BLaER1 treated with 17β-estradiol and CSF1 and Interleukin-3, amounts not matched to agents 10 nM and 100 nM (cell line): ENCODE measurements around the gene NUP210L.

Experiments used
- H3K27ac ChIP-seq, 11 experiments: shearing (Covaris generic); formaldehyde crosslinking; 2 replicates each; pipeline ENCODE4 v1.8.1; 2022
- H3K27me3 ChIP-seq, 11 experiments: shearing (Covaris generic); formaldehyde crosslinking; 2 replicates each; pipeline ENCODE4 v1.8.1; 2022
- H3K36me3 ChIP-seq, 11 experiments: shearing (Covaris generic); formaldehyde crosslinking; 2 replicates each; pipeline ENCODE4 v1.8.1; 2022
- H3K4me1 ChIP-seq, 10 experiments: shearing (Covaris generic); formaldehyde crosslinking; 2 replicates each; pipeline ENCODE4 v1.8.1; 2022
- H3K4me2 ChIP-seq, 11 experiments: shearing (Covaris generic); formaldehyde crosslinking; 2 replicates each; pipeline ENCODE4 v1.8.1; 2022
- H3K4me3 ChIP-seq, 10 experiments: shearing (Covaris generic); formaldehyde crosslinking; 2 replicates each; pipeline ENCODE4 v1.8.1; 2022
- H3K9ac ChIP-seq, 11 experiments: shearing (Covaris generic); formaldehyde crosslinking; 2 replicates each; pipeline ENCODE4 v1.8.1; 2022
- H3K9me3 ChIP-seq, 11 experiments: shearing (Covaris generic); formaldehyde crosslinking; replicated peaks in 1 of 11; 2 replicates each; pipeline ENCODE4 v1.8.1; 2022
- H4K20me1 ChIP-seq, 11 experiments: shearing (Covaris generic); formaldehyde crosslinking; 2 replicates each; pipeline ENCODE4 v1.8.1; 2022
- Cebpa-rat ChIP-seq, 11 experiments: shearing (Covaris generic); IDR thresholded peaks; 2 replicates each; pipeline ENCODE4 v1.8.1; 2022

The NUP210L gene

GRCh38 chr1:153958111-153958960 lies 196.5 kb downstream of the NUP210L start, which contains the start of gene CRTC2:
Gene CRTC2, minus strand, starts transcription at chr1:153958612. Its CDS starts 115 bp downstream, at chr1:153958497.
- H3K4me2 ChIP-seq: peak within 1 kb of the TSS; percentile 94 to 100 (median 99)
- peak within 1 kb of the TSS; percentile 81 to 99 (median 96) for H3K4me3 ChIP-seq
- peaks cover 69 to 83% (median 76%) of the 10 kb centered on the region in 10 experiments for H3K4me1 ChIP-seq
- H3K9me3 ChIP-seq: no peaks in the 10 kb centered on the region
- H3K27ac ChIP-seq: peak within 1 kb of the TSS; percentile 69 to 94 (median 91)
- TF ChIP-seq Cebpa-rat (IDR thresholded peaks at IDR 0.05): no peak
- H3K27me3 ChIP-seq: no peaks in the 10 kb centered on the region
- peak within 1 kb of the TSS; percentile 86 to 97 (median 95) for H3K9ac ChIP-seq
- H4K20me1 ChIP-seq: peaks cover 39 to 61% (median 45%) of the 10 kb centered on the region in 11 experiments
- H3K36me3 ChIP-seq: peaks cover 31 to 44% (median 34%) of the 10 kb centered on the region in 11 experiments

- Histone ChIP-seq H3K4me1 (peaks cover 66 to 81% (median 73%) of the 10 kb centered on the region in 10 experiments), H3K27me3 (no peaks in the 10 kb centered on the region), H3K4me3 (peak overlapping the region; percentile 81 to 99 (median 96)), H3K9ac (peak overlapping the region; percentile 86 to 97 (median 95)), H4K20me1 (peaks cover 39 to 67% (median 48%) of the 10 kb centered on the region in 11 experiments), H3K36me3 (peaks cover 37 to 50% (median 40%) of the 10 kb centered on the region in 11 experiments), H3K9me3 (no peaks in the 10 kb centered on the region), H3K27ac (peak overlapping the region; percentile 69 to 94 (median 91)), H3K4me2 (peak overlapping the region; percentile 85 to 99 (median 95))
- TF ChIP-seq Cebpa-rat (IDR thresholded peaks at IDR 0.05): no peak
Observed at GRCh38 chr1:153957744-153958110, 197.1 kb downstream of the NUP210L start.

- Histone ChIP-seq H3K4me1 (peaks cover 60 to 80% (median 67%) of the 10 kb centered on the region in 10 experiments), H3K9me3 (no peaks in the 10 kb centered on the region), H3K36me3 (peaks cover 42 to 56% (median 46%) of the 10 kb centered on the region in 11 experiments), H3K9ac (peak overlapping the region; percentile 86 to 97 (median 95)), H3K27me3 (no peaks in the 10 kb centered on the region), H3K27ac (peak overlapping the region; percentile 69 to 94 (median 91)), H3K4me3 (peak overlapping the region; percentile 81 to 99 (median 96)), H4K20me1 (peaks cover 39 to 69% (median 52%) of the 10 kb centered on the region in 11 experiments), H3K4me2 (peak overlapping the region; percentile 85 to 99 (median 95))
- no peak for TF ChIP-seq Cebpa-rat (IDR thresholded peaks at IDR 0.05)
Observed at GRCh38 chr1:153956997-153957715, 197.7 kb downstream of the NUP210L start.

- no peaks in the 10 kb centered on the region for H3K27me3 ChIP-seq
- 0 out of 22 replicates have a peak overlapping the region, but pooled peaks of 2 of the 11 experiments have one; percentile 3 to 6 for H3K27ac ChIP-seq
- H3K36me3 ChIP-seq: peaks cover 53 to 62% (median 56%) of the 10 kb centered on the region in 11 experiments
- peak overlapping the region in 7 of 11 experiments; percentile 1 to 89 (median 43); a peak in 7 of 22 replicates for H3K9ac ChIP-seq
- no peak overlapping the region for H3K4me3 ChIP-seq
- H3K9me3 ChIP-seq: no peaks in the 10 kb centered on the region
- peaks cover 44 to 80% (median 51%) of the 10 kb centered on the region in 10 experiments for H3K4me1 ChIP-seq
- peak overlapping the region in 9 of 11 experiments; percentile 89 to 99 (median 95); a peak in 15 of 22 replicates for H3K4me2 ChIP-seq
- TF ChIP-seq Cebpa-rat (IDR thresholded peaks at IDR 0.05): no peak
- peaks cover 39 to 75% (median 54%) of the 10 kb centered on the region in 11 experiments for H4K20me1 ChIP-seq
Observed at GRCh38 chr1:153954826-153955225, 200.0 kb downstream of the NUP210L start.

GRCh38 chr1:153953859-153954365 lies 201.0 kb downstream of the NUP210L start:
- peak overlapping the region in 7 of 11 experiments; percentile 1 to 86 (median 14); a peak in 4 of 22 replicates for H3K9ac ChIP-seq
- TF ChIP-seq Cebpa-rat (IDR thresholded peaks at IDR 0.05): no peak
- H3K36me3 ChIP-seq: peaks cover 60 to 63% (median 61%) of the 10 kb centered on the region in 11 experiments
- H3K9me3 ChIP-seq: no peaks in the 10 kb centered on the region
- peaks cover 39 to 80% (median 46%) of the 10 kb centered on the region in 10 experiments for H3K4me1 ChIP-seq
- no peaks in the 10 kb centered on the region for H3K27me3 ChIP-seq
- no peak overlapping the region for H3K4me3 ChIP-seq
- 0 out of 22 replicates have a peak overlapping the region, but pooled peaks of 2 of the 11 experiments have one; percentile 91 to 98 for H3K4me2 ChIP-seq
- H4K20me1 ChIP-seq: peaks cover 39 to 75% (median 54%) of the 10 kb centered on the region in 11 experiments
- H3K27ac ChIP-seq: no peak overlapping the region

GRCh38 chr1:153951801-153952200 lies 203.1 kb downstream of the NUP210L start:
- Histone ChIP-seq H3K4me1 (peaks cover 34 to 95% (median 55%) of the 10 kb centered on the region in 10 experiments), H4K20me1 (peaks cover 28 to 71% (median 47%) of the 10 kb centered on the region in 11 experiments), H3K36me3 (peaks cover 78 to 83% (median 80%) of the 10 kb centered on the region in 11 experiments), H3K27ac (no peak overlapping the region), H3K9me3 (no peaks in the 10 kb centered on the region), H3K4me3 (no peak overlapping the region), H3K27me3 (no peaks in the 10 kb centered on the region), H3K9ac (peak overlapping the region in 1 of 11 experiments; percentile 45; a peak in 1 of 22 replicates), H3K4me2 (peak overlapping the region in 1 of 11 experiments; percentile 29; a peak in 1 of 22 replicates)
- TF ChIP-seq Cebpa-rat (IDR thresholded peaks at IDR 0.05): no peak

GRCh38 chr1:153951183-153951582 lies 203.7 kb downstream of the NUP210L start:
- peaks cover 78 to 83% (median 80%) of the 10 kb centered on the region in 11 experiments for H3K36me3 ChIP-seq

GRCh38 chr1:153946622-153947241 lies 208.1 kb downstream of the NUP210L start, which contains the start of gene DENND4B:
Gene DENND4B, minus strand, starts transcription at chr1:153946718. Its CDS starts 2,344 bp downstream, at chr1:153944374.
- Histone ChIP-seq H3K4me1 (peaks cover 38 to 81% (median 65%) of the 10 kb centered on the region in 10 experiments), H3K36me3 (peaks cover 64 to 74% (median 72%) of the 10 kb centered on the region in 11 experiments), H3K27ac (peak within 1 kb of the TSS; percentile 98 to 100 (median 100)), H3K9me3 (no peaks in the 10 kb centered on the region), H3K9ac (peak within 1 kb of the TSS; percentile 97 to 100 (median 100)), H4K20me1 (peaks cover 0 to 37% (median 11%) of the 10 kb centered on the region in 11 experiments; a peak in 12 of 22 replicates), H3K4me2 (peak within 1 kb of the TSS; percentile 96 to 99 (median 98)), H3K4me3 (peak within 1 kb of the TSS; percentile 70 to 87 (median 83)), H3K27me3 (no peaks in the 10 kb centered on the region)
- TF ChIP-seq Cebpa-rat (IDR thresholded peaks at IDR 0.05): no peak

More at GRCh38 chr1:153951183-153951582, 203.7 kb downstream of the NUP210L start:
- Histone ChIP-seq H4K20me1 (peaks cover 22 to 65% (median 41%) of the 10 kb centered on the region in 11 experiments), H3K27me3 (no peaks in the 10 kb centered on the region), H3K9ac (peak overlapping the region in 3 of 11 experiments; percentile 4 to 45 (median 17); a peak in 2 of 22 replicates), H3K4me1 (peaks cover 30 to 91% (median 51%) of the 10 kb centered on the region in 10 experiments), H3K4me3 (no peak overlapping the region), H3K4me2 (peak overlapping the region in 2 of 11 experiments; percentile 55 to 72; a peak in 2 of 22 replicates), H3K27ac (peak overlapping the region in 1 of 11 experiments; percentile 4; a peak in 1 of 22 replicates), H3K9me3 (no peaks in the 10 kb centered on the region)
- TF ChIP-seq Cebpa-rat (IDR thresholded peaks at IDR 0.05): no peak
